Osteocyte (in vitro differentiated cells): ENCODE data around the gene HNRNPUL1. TPM values are rescaled to one million over a fixed set of nuclear protein-coding genes. Genes with fewer than 3 reads are reported as not detected.

Source experiments
- DNase-seq: peaks from one replicate; pipeline ENCODE4 v3.0.0; 2021; ENCODE audit warnings: mixed read lengths; ENCODE audit not compliant: unreplicated experiment; ENCODE audit errors: extremely low spot score
- H3K27ac Mint-ChIP-seq: one replicate; pipeline ENCODE4 v1.8.0; 2021; ENCODE audit warnings: mild to moderate bottlenecking, mixed read lengths; ENCODE audit not compliant: unreplicated experiment
- H3K27me3 Mint-ChIP-seq: one replicate; pipeline ENCODE4 v1.8.0; 2021; ENCODE audit warnings: mixed read lengths; ENCODE audit not compliant: unreplicated experiment
- H3K36me3 Mint-ChIP-seq: one replicate; pipeline ENCODE4 v1.8.0; 2021; ENCODE audit warnings: mixed read lengths; ENCODE audit not compliant: unreplicated experiment
- H3K4me1 Mint-ChIP-seq: one replicate; pipeline ENCODE4 v1.8.0; 2021; ENCODE audit warnings: mixed read lengths; ENCODE audit not compliant: unreplicated experiment
- H3K4me3 Mint-ChIP-seq: one replicate; pipeline ENCODE4 v1.8.0; 2021; ENCODE audit warnings: mild to moderate bottlenecking, moderate library complexity, mixed read lengths; ENCODE audit not compliant: unreplicated experiment
- H3K9me3 Mint-ChIP-seq: one replicate; pipeline ENCODE4 v1.8.0; 2021; ENCODE audit warnings: mixed read lengths; ENCODE audit not compliant: unreplicated experiment
- total RNA-seq: library from RNA; stranded (reverse); gene quantifications from 2 replicates; pipeline ENCODE4 v1.2.1, GENCODE V29; 2021
- TF ChIP-seq, protein P1 (sequence below): fragments of 200-600 bp; sonication (generic); IDR thresholded peaks from 2 replicates; pipeline ENCODE4 v1.5.0; 2021; ENCODE audit warnings: antibody characterized with exemption, mild to moderate bottlenecking, moderate library complexity

The HNRNPUL1 gene
- total RNA-seq, 1 donor from 2014 or later = 226 TPM

DNA sequence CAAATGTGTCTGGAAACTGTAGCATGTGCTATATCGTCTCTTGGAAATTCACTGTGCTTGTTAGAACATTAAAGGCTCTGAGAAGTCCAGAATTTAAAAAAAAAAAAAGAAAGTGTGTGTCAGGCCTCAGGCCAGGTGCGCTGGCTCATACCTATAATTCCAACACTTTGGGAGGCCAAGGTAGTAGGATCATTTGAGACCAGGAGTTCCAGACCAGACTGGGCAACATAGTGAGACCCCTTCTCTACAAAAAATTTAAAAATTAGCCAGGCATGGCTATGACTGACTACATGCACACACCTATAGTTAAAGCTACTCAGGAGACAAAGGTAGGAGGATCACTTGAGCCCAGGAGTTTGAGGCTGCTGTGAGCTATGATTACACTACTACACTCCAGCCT, 4.9 kb downstream of the HNRNPUL1 start:
- no peak for DNase-seq
- TF ChIP-seq, protein P1, sequence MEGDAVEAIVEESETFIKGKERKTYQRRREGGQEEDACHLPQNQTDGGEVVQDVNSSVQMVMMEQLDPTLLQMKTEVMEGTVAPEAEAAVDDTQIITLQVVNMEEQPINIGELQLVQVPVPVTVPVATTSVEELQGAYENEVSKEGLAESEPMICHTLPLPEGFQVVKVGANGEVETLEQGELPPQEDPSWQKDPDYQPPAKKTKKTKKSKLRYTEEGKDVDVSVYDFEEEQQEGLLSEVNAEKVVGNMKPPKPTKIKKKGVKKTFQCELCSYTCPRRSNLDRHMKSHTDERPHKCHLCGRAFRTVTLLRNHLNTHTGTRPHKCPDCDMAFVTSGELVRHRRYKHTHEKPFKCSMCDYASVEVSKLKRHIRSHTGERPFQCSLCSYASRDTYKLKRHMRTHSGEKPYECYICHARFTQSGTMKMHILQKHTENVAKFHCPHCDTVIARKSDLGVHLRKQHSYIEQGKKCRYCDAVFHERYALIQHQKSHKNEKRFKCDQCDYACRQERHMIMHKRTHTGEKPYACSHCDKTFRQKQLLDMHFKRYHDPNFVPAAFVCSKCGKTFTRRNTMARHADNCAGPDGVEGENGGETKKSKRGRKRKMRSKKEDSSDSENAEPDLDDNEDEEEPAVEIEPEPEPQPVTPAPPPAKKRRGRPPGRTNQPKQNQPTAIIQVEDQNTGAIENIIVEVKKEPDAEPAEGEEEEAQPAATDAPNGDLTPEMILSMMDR = no peak
- Mint-ChIP-seq H3K27me3 (no peaks in the 10 kb centered on the region), H3K4me1 (peaks cover 28% of the 10 kb centered on the region), H3K36me3 (peaks cover 38% of the 10 kb centered on the region), H3K27ac (no peak overlapping the region), H3K4me3 (no peak overlapping the region), H3K9me3 (no peaks in the 10 kb centered on the region)

GRCh38 chr19:41269571-41269970, 5.4 kb downstream of the HNRNPUL1 start:
- DNase-seq = no peak
- TF ChIP-seq, protein P1 = no peak
- Mint-ChIP-seq H3K36me3 (peaks cover 41% of the 10 kb centered on the region), H3K4me3 (no peak overlapping the region), H3K4me1 (peaks cover 28% of the 10 kb centered on the region), H3K27ac (no peak overlapping the region), H3K9me3 (no peaks in the 10 kb centered on the region), H3K27me3 (no peaks in the 10 kb centered on the region)

GRCh38 chr19:41273076-41273475, 8.9 kb downstream of the HNRNPUL1 start:
- no peaks in the 10 kb centered on the region for H3K27me3 Mint-ChIP-seq
- H3K27ac Mint-ChIP-seq = no peak overlapping the region
- no peak overlapping the region for H3K4me3 Mint-ChIP-seq
- TF ChIP-seq, protein P1 = no peak
- H3K4me1 Mint-ChIP-seq = peaks cover under 1% of the 10 kb centered on the region
- no peak for DNase-seq
- peaks cover 54% of the 10 kb centered on the region for H3K36me3 Mint-ChIP-seq
- H3K9me3 Mint-ChIP-seq = no peaks in the 10 kb centered on the region

GRCh38 chr19:41274802-41275201, 10.6 kb downstream of the HNRNPUL1 start:
- Mint-ChIP-seq H3K4me1 (no peaks in the 10 kb centered on the region), H3K36me3 (peaks cover 59% of the 10 kb centered on the region), H3K4me3 (no peak overlapping the region), H3K9me3 (no peaks in the 10 kb centered on the region), H3K27me3 (no peaks in the 10 kb centered on the region), H3K27ac (no peak overlapping the region)
- TF ChIP-seq, protein P1 = no peak
- no peak for DNase-seq

- H3K36me3 Mint-ChIP-seq = peaks cover 69% of the 10 kb centered on the region
- no peak overlapping the region for H3K27ac Mint-ChIP-seq
- TF ChIP-seq, protein P1 = no peak
- H3K4me3 Mint-ChIP-seq = no peak overlapping the region
- no peaks in the 10 kb centered on the region for H3K9me3 Mint-ChIP-seq
- H3K4me1 Mint-ChIP-seq = no peaks in the 10 kb centered on the region
- no peak for DNase-seq
- no peaks in the 10 kb centered on the region for H3K27me3 Mint-ChIP-seq
Observed at GRCh38 chr19:41276231-41276630, 12.1 kb downstream of the HNRNPUL1 start.
